Activated naive CD4-positive, alpha-beta T cell treated with Interleukin-2 at 50 U/mL for 16 hours (primary cell): Measurements from ENCODE around the gene LRRK2.
"Not testable (repeated sequence)": the region's sequence is repeated elsewhere in the genome, so short reads cannot be mapped to it uniquely, and the experiment has no call there.

Experiments
- DNase-seq: peaks from one replicate; pipeline ENCODE4 v3.0.0-alpha.2; 2020

Gene LRRK2

DNA sequence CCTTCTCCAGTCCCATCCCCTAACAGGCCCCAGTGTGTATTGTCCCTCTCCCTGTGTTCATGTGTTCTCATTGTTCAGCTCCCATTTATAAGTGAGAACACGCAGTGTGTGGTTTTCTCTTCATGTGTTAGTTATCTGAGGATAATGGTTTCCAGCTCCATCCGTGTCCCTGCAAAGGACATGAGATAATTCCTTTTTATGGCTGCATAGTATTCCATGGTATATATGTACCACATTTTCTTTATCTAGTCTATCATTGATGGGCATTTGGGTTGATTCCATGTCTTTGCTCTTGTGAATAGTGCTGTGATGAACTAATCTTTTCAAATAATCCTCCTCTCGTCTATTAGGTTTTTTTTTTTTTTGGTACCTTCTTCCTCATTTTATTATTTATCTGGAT, 25.9 kb downstream of the LRRK2 start:
- not testable (repeated sequence) for DNase-seq

DNA sequence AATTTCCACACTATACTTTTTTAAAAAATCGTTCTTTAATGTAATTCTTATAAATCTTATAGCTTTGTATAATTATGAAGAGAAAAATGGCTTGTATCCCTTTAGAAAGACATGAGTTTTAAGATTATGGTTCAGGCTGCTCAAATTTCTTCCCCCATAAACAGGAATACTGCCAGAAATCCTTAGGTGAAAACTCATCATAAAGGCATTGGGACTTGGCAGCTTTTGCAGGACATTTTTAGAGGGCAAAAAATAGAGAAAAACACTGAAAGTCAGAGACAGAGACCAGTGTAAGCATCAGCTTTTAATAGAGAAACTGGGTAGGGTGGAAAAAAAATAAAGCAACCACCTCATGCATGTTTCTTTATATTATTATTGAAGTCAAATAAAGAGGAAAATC, 29.1 kb downstream of the LRRK2 start:
- no peak for DNase-seq

- no peak for DNase-seq
Observed at GRCh38 chr12:40254455-40255085, 29.8 kb downstream of the LRRK2 start.

GRCh38 chr12:40258371-40258770, 33.6 kb downstream of the LRRK2 start:
- DNase-seq: no peak

- no peak for DNase-seq
Observed at GRCh38 chr12:40261937-40262336, 37.1 kb downstream of the LRRK2 start.

DNA sequence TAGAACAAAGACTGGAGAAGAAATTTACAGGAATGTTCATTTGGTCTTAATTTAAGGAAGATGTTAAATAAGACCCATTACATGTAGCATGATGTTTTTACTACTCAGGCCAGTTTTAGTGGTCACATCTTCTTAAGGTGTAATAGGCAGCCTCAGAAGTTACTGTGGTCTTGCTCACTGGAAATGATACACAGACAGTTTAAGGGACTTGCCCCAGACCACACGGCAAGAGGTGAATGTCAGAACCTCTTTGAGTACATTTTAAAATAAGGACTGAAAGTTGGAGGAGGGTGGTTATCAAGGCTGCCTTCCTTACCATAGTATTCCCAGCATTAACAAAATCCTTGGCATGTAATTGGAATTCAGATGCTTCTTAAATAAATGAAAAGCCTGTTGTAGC, 37.9 kb downstream of the LRRK2 start:
- no peak for DNase-seq

- DNase-seq: no peak
Observed at GRCh38 chr12:40263616-40264409, 39.0 kb downstream of the LRRK2 start.

GRCh38 chr12:40271981-40272664, 47.3 kb downstream of the LRRK2 start:
- no peak for DNase-seq

DNA sequence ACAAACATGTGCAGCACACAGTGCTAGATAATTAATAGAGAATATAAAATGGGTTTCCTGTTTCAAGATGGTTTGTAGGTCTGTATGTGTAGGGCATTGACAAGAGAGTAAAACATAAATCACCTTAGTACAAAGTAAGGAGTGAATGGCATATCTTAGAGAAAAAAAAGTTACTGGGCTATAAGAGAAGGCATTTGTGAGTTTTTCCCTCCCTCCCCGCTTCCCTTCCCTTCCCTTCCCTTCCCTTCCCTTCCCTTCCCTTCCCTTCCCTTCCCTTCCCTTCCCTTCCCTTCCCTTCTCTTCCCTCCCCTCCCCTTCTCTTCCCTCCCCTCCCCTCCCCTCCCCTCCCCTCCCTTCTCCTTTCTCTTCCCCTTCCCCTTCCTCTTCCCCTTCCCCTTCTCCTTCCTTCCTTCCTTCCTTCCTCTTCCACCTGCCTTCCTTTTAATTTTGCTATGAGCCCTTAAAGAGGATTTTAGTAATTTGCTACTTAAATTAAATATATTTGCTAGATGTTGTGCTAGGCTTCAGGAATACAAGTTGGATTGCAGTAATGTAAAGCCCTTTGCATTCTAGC, 57.1 kb downstream of the LRRK2 start:
- no peak for DNase-seq

GRCh38 chr12:40286583-40286982, 61.8 kb downstream of the LRRK2 start:
- DNase-seq: no peak

DNA sequence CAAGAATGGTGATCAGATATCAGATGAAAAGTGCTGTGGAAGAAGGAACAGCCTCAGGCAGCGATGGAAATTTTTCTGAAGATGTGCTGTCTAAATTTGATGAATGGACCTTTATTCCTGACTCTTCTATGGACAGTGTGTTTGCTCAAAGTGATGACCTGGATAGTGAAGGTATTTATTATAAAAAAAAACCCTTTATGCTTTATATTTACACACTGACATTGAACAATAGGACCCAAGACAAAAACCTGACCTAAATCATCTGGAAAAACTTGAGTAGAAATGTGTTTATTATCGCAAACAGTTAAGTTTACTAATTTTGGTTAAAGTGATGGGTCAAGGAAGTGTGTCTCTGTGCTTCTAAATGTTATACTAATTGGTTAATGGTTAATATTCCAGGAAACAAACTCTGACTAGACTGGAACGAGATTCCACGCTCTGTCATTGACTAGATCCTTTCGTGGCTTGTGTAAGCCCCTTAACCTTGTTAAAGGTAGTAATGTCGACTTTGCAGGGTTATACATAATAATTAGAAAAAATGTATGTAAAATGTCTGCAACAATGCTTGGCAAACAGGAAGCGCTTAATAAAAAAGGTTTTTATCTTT, 62.7 kb downstream of the LRRK2 start:
- DNase-seq: no peak

DNA sequence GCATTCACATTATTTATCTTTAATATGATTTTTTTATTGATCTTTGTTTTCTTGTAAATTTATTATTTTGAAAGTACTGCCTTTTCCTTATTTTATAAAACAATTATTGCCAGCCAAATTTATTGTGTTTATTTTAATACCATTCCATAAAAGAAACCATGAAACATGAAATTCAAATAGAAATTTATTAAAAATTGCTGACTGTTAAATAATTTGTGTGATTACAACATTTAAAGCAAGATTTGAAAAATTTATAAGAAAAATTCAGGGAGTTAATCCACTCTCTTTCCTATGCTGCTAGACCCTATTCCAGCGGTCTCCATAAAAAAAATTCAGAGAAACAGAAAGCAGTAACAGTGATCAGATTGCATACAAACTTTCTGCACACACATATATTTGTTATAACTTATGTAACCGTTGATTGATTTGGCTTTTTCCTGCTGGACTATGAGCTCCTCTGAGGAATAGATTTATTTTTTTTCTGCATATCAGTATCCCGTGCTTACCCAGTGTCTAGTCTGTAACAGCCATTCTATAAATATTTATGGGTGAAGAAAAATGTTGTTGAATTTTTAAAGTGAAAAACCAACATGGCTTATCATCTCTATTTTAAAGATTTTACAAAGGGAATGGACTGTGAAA, 68.1 kb downstream of the LRRK2 start:
- DNase-seq: no peak

DNA sequence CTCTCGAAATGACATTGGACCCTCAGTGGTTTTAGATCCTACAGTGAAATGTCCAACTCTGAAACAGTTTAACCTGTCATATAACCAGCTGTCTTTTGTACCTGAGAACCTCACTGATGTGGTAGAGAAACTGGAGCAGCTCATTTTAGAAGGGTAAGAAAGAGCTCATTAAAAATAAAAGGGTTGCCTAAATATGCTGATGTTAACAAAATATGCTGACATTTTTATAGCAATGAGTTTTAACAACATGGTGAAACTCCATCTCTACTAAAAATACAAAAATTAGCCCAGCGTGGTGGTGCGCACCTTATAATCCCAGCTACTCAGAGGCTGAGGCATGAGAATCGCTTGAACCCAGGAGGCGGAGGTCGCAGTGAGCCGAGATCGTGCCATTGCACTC, 73.5 kb downstream of the LRRK2 start:
- no peak for DNase-seq

DNA sequence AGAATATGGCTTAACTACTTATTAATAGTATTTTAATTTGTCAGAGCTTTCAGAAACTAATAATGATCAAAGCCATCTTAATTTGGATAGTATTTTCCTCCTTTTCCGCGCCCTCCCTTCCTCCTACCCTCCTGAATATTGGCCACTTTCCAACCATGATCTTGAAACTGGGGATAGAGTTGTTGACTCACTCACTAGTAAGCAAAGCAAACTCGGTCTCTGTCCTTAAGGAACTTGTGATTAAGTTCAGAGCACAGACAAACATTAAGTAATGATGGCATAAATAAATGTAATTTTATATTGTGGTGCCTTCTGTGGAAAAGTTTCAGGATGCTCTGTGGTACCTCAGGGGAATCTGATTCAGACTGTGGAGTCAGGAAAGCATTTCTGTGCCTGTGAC, 75.7 kb downstream of the LRRK2 start:
- DNase-seq: no peak

- DNase-seq: no peak
Observed at GRCh38 chr12:40309001-40309400, 84.2 kb downstream of the LRRK2 start.

DNA sequence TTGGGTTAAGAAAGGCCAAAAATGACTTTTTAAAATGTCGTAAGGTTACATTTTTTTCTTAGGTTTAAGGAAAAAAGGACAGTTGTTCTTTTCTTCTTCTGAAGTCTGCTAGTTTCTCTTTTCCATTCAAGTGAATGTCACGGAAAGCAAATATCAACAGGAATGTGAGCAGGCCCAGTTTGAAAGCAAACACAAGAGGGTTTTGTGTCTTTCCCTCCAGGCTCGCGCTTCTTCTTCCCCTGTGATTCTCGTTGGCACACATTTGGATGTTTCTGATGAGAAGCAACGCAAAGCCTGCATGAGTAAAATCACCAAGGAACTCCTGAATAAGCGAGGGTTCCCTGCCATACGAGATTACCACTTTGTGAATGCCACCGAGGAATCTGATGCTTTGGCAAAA, 85.4 kb downstream of the LRRK2 start:
- no peak for DNase-seq

DNA sequence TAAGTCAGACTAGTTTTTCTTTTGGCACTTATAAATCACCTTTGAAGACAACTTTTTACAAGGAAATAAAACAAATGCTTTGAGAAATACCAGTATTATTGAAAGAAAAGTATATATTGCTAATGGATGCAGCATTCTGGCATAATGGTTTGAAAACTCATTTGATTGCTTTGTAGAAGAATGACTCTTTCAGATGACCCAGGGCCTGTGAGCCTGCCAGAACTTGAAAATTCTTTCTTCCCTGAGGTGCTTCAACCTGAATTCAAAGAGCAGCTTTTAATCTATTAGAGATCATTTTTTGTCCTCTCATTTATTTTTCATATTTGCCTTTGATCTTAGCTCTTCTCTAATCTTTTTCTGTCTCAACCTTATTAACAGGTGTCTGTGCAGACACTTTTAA, 87.4 kb downstream of the LRRK2 start:
- no peak for DNase-seq

- no peak for DNase-seq
Observed at GRCh38 chr12:40312982-40313576, 88.3 kb downstream of the LRRK2 start.

DNA sequence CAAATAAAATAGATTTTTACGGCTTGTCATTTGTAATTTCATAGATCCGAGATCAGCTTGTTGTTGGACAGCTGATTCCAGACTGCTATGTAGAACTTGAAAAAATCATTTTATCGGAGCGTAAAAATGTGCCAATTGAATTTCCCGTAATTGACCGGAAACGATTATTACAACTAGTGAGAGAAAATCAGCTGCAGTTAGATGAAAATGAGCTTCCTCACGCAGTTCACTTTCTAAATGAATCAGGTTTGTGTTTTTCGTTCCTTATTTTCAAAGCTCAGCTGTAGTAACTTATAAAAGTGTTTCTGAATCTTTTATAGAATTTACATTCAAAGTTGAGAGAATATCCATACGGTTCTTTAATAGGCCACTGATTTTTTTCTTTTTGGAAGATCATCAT, 89.1 kb downstream of the LRRK2 start:
- DNase-seq: no peak

- no peak for DNase-seq
Observed at GRCh38 chr12:40314927-40315326, 90.1 kb downstream of the LRRK2 start.

GRCh38 chr12:40315375-40315774, 90.6 kb downstream of the LRRK2 start:
- no peak for DNase-seq

GRCh38 chr12:40324261-40324660, 99.5 kb downstream of the LRRK2 start:
- DNase-seq: no peak
